Astrocyte (in vitro differentiated cells and primary cell): Measurements from ENCODE around the gene GLRX. TPM values are rescaled to one million over a fixed set of nuclear protein-coding genes. Genes with fewer than 3 reads are reported as not detected.

Experiments used
- DNase-seq: peaks from one replicate; pipeline ENCODE4 v3.0.0-alpha.2; 2010; ENCODE audit warnings: low read depth
- FAIRE-seq: peaks from 2 replicates; lab custom pipeline; 2011; peaks lifted over from hg19 to GRCh38; lab: Jason Lieb, UNC
- H2AFZ ChIP-seq: 2 replicates; pipeline ENCODE4 v1.6.0; 2012; ENCODE audit warnings: low read depth, low read length, inconsistent platforms
- H3K27ac ChIP-seq: 2 replicates; pipeline ENCODE4 v1.5.1; 2011; ENCODE audit warnings: low read depth, low read length, inconsistent platforms
- H3K27me3 ChIP-seq: 2 replicates; pipeline ENCODE4 v1.6.0; 2011; ENCODE audit warnings: low read length, inconsistent platforms; ENCODE audit not compliant: insufficient read depth
- H3K36me3 ChIP-seq: 2 replicates; pipeline ENCODE4 v1.5.1; 2011; ENCODE audit warnings: low read length, inconsistent platforms; ENCODE audit not compliant: insufficient read depth
- H3K4me1 ChIP-seq: 2 replicates; pipeline ENCODE4 v1.5.1; 2011; ENCODE audit warnings: low read length, inconsistent platforms; ENCODE audit not compliant: insufficient read depth
- H3K4me2 ChIP-seq: 2 replicates; pipeline ENCODE4 v1.6.0; 2012; ENCODE audit warnings: low read length, inconsistent platforms
- H3K4me3 ChIP-seq: 2 replicates; pipeline ENCODE4 v1.5.1; 2011; ENCODE audit warnings: low read depth, mild to moderate bottlenecking, low read length, inconsistent platforms; ENCODE audit not compliant: insufficient read depth
- H3K79me2 ChIP-seq: 2 replicates; pipeline ENCODE4 v1.6.0; 2012; ENCODE audit warnings: mild to moderate bottlenecking, low read length, inconsistent platforms; ENCODE audit not compliant: insufficient read depth
- H3K9ac ChIP-seq: 2 replicates; pipeline ENCODE4 v1.6.0; 2012; ENCODE audit warnings: mild to moderate bottlenecking, low read length, inconsistent platforms
- H3K9me3 ChIP-seq: 2 replicates; pipeline ENCODE4 v1.5.1; 2012; ENCODE audit warnings: low read depth, mild to moderate bottlenecking, low read length, inconsistent platforms; ENCODE audit not compliant: insufficient read depth
- H4K20me1 ChIP-seq: 2 replicates; pipeline ENCODE4 v1.6.0; 2012; ENCODE audit warnings: low read length, inconsistent platforms; ENCODE audit not compliant: insufficient read depth
- H3K27ac Mint-ChIP-seq: one replicate; pipeline ENCODE4 v1.8.0; 2021; ENCODE audit warnings: mild to moderate bottlenecking, mixed read lengths; ENCODE audit not compliant: unreplicated experiment
- H3K27me3 Mint-ChIP-seq: one replicate; pipeline ENCODE4 v1.8.0; 2021; ENCODE audit warnings: low read depth, mixed read lengths; ENCODE audit not compliant: unreplicated experiment
- H3K36me3 Mint-ChIP-seq: one replicate; pipeline ENCODE4 v1.8.0; 2021; ENCODE audit warnings: low read depth, mixed read lengths; ENCODE audit not compliant: unreplicated experiment
- H3K4me1 Mint-ChIP-seq: one replicate; pipeline ENCODE4 v1.8.0; 2021; ENCODE audit warnings: low read depth, mixed read lengths; ENCODE audit not compliant: unreplicated experiment
- H3K4me3 Mint-ChIP-seq: one replicate; pipeline ENCODE4 v1.8.0; 2021; ENCODE audit warnings: mild to moderate bottlenecking, moderate library complexity, mixed read lengths; ENCODE audit not compliant: unreplicated experiment
- H3K9me3 Mint-ChIP-seq: one replicate; pipeline ENCODE4 v1.8.0; 2021; ENCODE audit warnings: mild to moderate bottlenecking, mixed read lengths; ENCODE audit not compliant: unreplicated experiment
- CTCF ChIP-seq: IDR thresholded peaks from 2 replicates; pipeline ENCODE4 v1.5.1; 2011; ENCODE audit warnings: low read depth, mild to moderate bottlenecking, inconsistent platforms, low read length, moderate library complexity; ENCODE audit not compliant: insufficient read depth
- EZH2 ChIP-seq: IDR thresholded peaks from 2 replicates; pipeline ENCODE4 v1.6.1; 2012; ENCODE audit warnings: mild to moderate bottlenecking, low read length, inconsistent platforms; ENCODE audit not compliant: insufficient read depth
- total RNA-seq: library from RNA; stranded (reverse); gene quantifications from 2 replicates; pipeline ENCODE4 v1.2.1, GENCODE V29; 2021

The GLRX gene
- total RNA-seq, 1 donor from 2014 or later, result 38.4 TPM

- no peak overlapping the region for H2AFZ ChIP-seq
- peak; percentile 32 for DNase-seq
- H3K4me3 ChIP-seq, result no peak overlapping the region
- peaks cover 39% of the 10 kb centered on the region for H3K4me1 Mint-ChIP-seq
- H3K9me3 Mint-ChIP-seq, result no peaks in the 10 kb centered on the region
- no peak overlapping the region for H3K4me3 Mint-ChIP-seq
- no peaks in the 10 kb centered on the region for H3K27me3 ChIP-seq
- peaks cover 40% of the 10 kb centered on the region for H3K4me1 ChIP-seq
- H3K36me3 ChIP-seq, result peaks cover 12% of the 10 kb centered on the region
- H3K36me3 Mint-ChIP-seq, result peaks cover 19% of the 10 kb centered on the region
- no peaks in the 10 kb centered on the region for H4K20me1 ChIP-seq
- no peak overlapping the region for H3K9ac ChIP-seq
- no peak for FAIRE-seq
- no peaks in the 10 kb centered on the region for H3K27me3 Mint-ChIP-seq
- no peaks in the 10 kb centered on the region for H3K9me3 ChIP-seq
- no peak overlapping the region for H3K27ac Mint-ChIP-seq
- no peak for TF ChIP-seq CTCF
- TF ChIP-seq EZH2, result no peak
- H3K79me2 ChIP-seq, result no peaks in the 10 kb centered on the region
- no peak overlapping the region for H3K4me2 ChIP-seq
- H3K27ac ChIP-seq, result peak overlapping the region; percentile 8
Measured at GRCh38 chr5:95763941-95764340, 58.6 kb downstream of the GLRX start.

Other genes with a start within 250 kb of the GLRX start
- 0.14 TPM in 1 of 2 replicates, not detected in the other for gene GPR150, start 202.6 kb downstream of the GLRX start, total RNA-seq
- gene RFESD, start 175.9 kb downstream of the GLRX start, total RNA-seq, result 0.87 and 2.2 TPM in 2 replicates
- gene SPATA9, start 139.7 kb downstream of the GLRX start, total RNA-seq, result 0.26 and 0.98 TPM in 2 replicates
- 65.7 and 73.8 TPM in 2 replicates for gene RHOBTB3, start 91.4 kb downstream of the GLRX start, total RNA-seq
- 107 and 118 TPM in 2 replicates for gene ELL2, start 139.1 kb upstream of the GLRX start, total RNA-seq